H9 (cell line): ENCODE results near the gene HIP1. TPM values are rescaled to one million over a fixed set of nuclear protein-coding genes. Genes with fewer than 3 reads are reported as not detected.

ENCODE experiments used
- DNase-seq: peaks from one replicate; pipeline ENCODE4 v3.0.0-alpha.2; 2017
- H2AFZ ChIP-seq: one replicate; pipeline ENCODE4 v1.6.1; 2013; ENCODE audit warnings: mild to moderate bottlenecking, low read length, control low read depth, moderate library complexity
- H2AK5ac ChIP-seq: 2 replicates; pipeline ENCODE4 v1.6.1; 2013; ENCODE audit warnings: low read length, control low read depth, mixed read lengths; ENCODE audit not compliant: insufficient read length
- H2BK120ac ChIP-seq: one replicate; pipeline ENCODE4 v1.6.1; 2013; ENCODE audit warnings: low read depth, mild to moderate bottlenecking, low read length, control low read depth, inconsistent platforms; ENCODE audit not compliant: poor library complexity, severe bottlenecking
- H2BK12ac ChIP-seq: 2 replicates; pipeline ENCODE4 v1.6.1; 2013; ENCODE audit warnings: low read length, control low read depth, mixed read lengths, low read depth; ENCODE audit not compliant: insufficient read length
- H2BK15ac ChIP-seq: 2 replicates; pipeline ENCODE4 v1.6.1; 2013; ENCODE audit warnings: low read depth, low read length, control low read depth
- H2BK20ac ChIP-seq: one replicate; pipeline ENCODE4 v1.6.1; 2013; ENCODE audit warnings: low read depth, mild to moderate bottlenecking, low read length, control low read depth, inconsistent platforms; ENCODE audit not compliant: poor library complexity, severe bottlenecking
- H2BK5ac ChIP-seq: 2 replicates; pipeline ENCODE4 v1.6.1; 2013; ENCODE audit warnings: low read length, control low read depth, mixed read lengths; ENCODE audit not compliant: insufficient read length
- H3K14ac ChIP-seq: 2 replicates; pipeline ENCODE4 v1.6.1; 2013; ENCODE audit warnings: low read length, control low read depth; ENCODE audit not compliant: insufficient read depth
- H3K18ac ChIP-seq: 2 replicates; pipeline ENCODE4 v1.6.1; 2013; ENCODE audit warnings: low read depth, mild to moderate bottlenecking, mixed read lengths, low read length, control low read depth; ENCODE audit not compliant: insufficient read length
- H3K23ac ChIP-seq: 2 replicates; pipeline ENCODE4 v1.6.1; 2013; ENCODE audit warnings: low read length, control low read depth, mixed read lengths, low read depth; ENCODE audit not compliant: insufficient read length
- H3K23me2 ChIP-seq: 2 replicates; pipeline ENCODE4 v1.6.1; 2013; ENCODE audit warnings: low read depth, mild to moderate bottlenecking, mixed read lengths, low read length, control low read depth; ENCODE audit not compliant: insufficient read length, poor library complexity, severe bottlenecking
- H3K27ac ChIP-seq: 2 replicates; pipeline ENCODE4 v1.5.1; 2013; ENCODE audit warnings: low read length, control low read depth, mixed read lengths, low read depth; ENCODE audit not compliant: insufficient read length
- H3K27me3 ChIP-seq: 2 replicates; pipeline ENCODE4 v1.6.1; 2013; ENCODE audit warnings: low read length, control low read depth, inconsistent platforms; ENCODE audit not compliant: insufficient read depth
- H3K4ac ChIP-seq: 2 replicates; pipeline ENCODE4 v1.6.1; 2013; ENCODE audit warnings: low read depth, mild to moderate bottlenecking, control low read depth, inconsistent platforms, low read length, moderate library complexity
- H3K4me1 ChIP-seq: 2 replicates; pipeline ENCODE4 v1.6.1; 2013; ENCODE audit warnings: low read length, control low read depth, inconsistent platforms; ENCODE audit not compliant: insufficient read depth
- H3K4me2 ChIP-seq: 2 replicates; pipeline ENCODE4 v1.6.1; 2013; ENCODE audit warnings: low read length, control low read depth, mixed read lengths; ENCODE audit not compliant: insufficient read length, insufficient read depth
- H3K56ac ChIP-seq: 2 replicates; pipeline ENCODE4 v1.6.1; 2013; ENCODE audit warnings: low read depth, mild to moderate bottlenecking, mixed read lengths, low read length, control low read depth; ENCODE audit not compliant: insufficient read length
- H3K79me1 ChIP-seq: 2 replicates; pipeline ENCODE4 v1.6.1; 2013; ENCODE audit warnings: low read depth, mild to moderate bottlenecking, moderate library complexity, low read length, control low read depth, inconsistent platforms; ENCODE audit not compliant: insufficient read depth, poor library complexity, severe bottlenecking
- H3K79me2 ChIP-seq: 2 replicates; pipeline ENCODE4 v1.6.1; 2013; ENCODE audit warnings: low read length, control low read depth, inconsistent platforms; ENCODE audit not compliant: insufficient read depth
- H3K9ac ChIP-seq: 2 replicates; pipeline ENCODE4 v1.6.1; 2013; ENCODE audit warnings: low read length, control low read depth, mixed read lengths; ENCODE audit not compliant: insufficient read length; ENCODE audit errors: extremely low read depth
- H3K9me3 ChIP-seq: one replicate; pipeline ENCODE4 v1.6.1; 2013; ENCODE audit warnings: low read depth, low read length, inconsistent platforms; ENCODE audit not compliant: control insufficient read depth
- H3T11ph ChIP-seq: one replicate; pipeline ENCODE4 v1.6.1; 2013; ENCODE audit warnings: mild to moderate bottlenecking, low read length, control low read depth, inconsistent platforms
- H4K20me1 ChIP-seq: one replicate; pipeline ENCODE4 v1.6.1; 2013; ENCODE audit not compliant: control insufficient read depth, insufficient read length, insufficient read depth
- H4K5ac ChIP-seq: 2 replicates; pipeline ENCODE4 v1.6.1; 2013; ENCODE audit warnings: low read depth, mild to moderate bottlenecking, mixed read lengths, low read length, control low read depth; ENCODE audit not compliant: insufficient read length
- H4K8ac ChIP-seq: replicated peaks from 2 replicates; pipeline ENCODE4 v1.6.1; 2013; ENCODE audit warnings: low read length, control low read depth, mixed read lengths, low read depth; ENCODE audit not compliant: insufficient read length
- H4K91ac ChIP-seq: 2 replicates; pipeline ENCODE4 v1.6.1; 2013; ENCODE audit warnings: low read depth, mild to moderate bottlenecking, moderate library complexity, mixed read lengths, low read length, control low read depth; ENCODE audit not compliant: insufficient read length
- H3K27ac Mint-ChIP-seq, 3 experiments: 2 replicates in 2 of 3; 3 replicates in 1 of 3; pipeline ENCODE4 v1.8.0; 2020 to 2021; ENCODE audit warnings: mixed read lengths in 3 of 3, mild to moderate bottlenecking in 1 of 3, moderate library complexity in 1 of 3
- H3K27me3 Mint-ChIP-seq: 2 replicates; pipeline ENCODE4 v1.8.0; 2021; ENCODE audit warnings: low read depth, mild to moderate bottlenecking, moderate library complexity, mixed read lengths
- H3K36me3 Mint-ChIP-seq, 3 experiments: 2 replicates in 2 of 3; 3 replicates in 1 of 3; pipeline ENCODE4 v1.8.0; 2020 to 2021; ENCODE audit warnings: low read depth in 3 of 3, mixed read lengths in 3 of 3; ENCODE audit not compliant: insufficient read depth in 1 of 3
- H3K4me1 Mint-ChIP-seq, 2 experiments: 2 replicates each; pipeline ENCODE4 v1.8.0; 2020; ENCODE audit warnings: mixed read lengths in 2 of 2
- H3K4me3 Mint-ChIP-seq, 2 experiments: 2 replicates in 1 of 2; 3 replicates in 1 of 2; pipeline ENCODE4 v1.8.0; 2020 to 2021; ENCODE audit warnings: mild to moderate bottlenecking in 2 of 2, mixed read lengths in 2 of 2, moderate library complexity in 1 of 2
- H3K9me3 Mint-ChIP-seq, 2 experiments: 2 replicates in 1 of 2; 3 replicates in 1 of 2; pipeline ENCODE4 v1.8.0; 2020; ENCODE audit warnings: mild to moderate bottlenecking in 2 of 2, mixed read lengths in 2 of 2, moderate library complexity in 1 of 2
- CTCF ChIP-seq: fragments of 200-600 bp; sonication (generic); conservative IDR thresholded peaks from 3 replicates; pipeline ENCODE4 v1.8.0; 2021; ENCODE audit warnings: antibody characterized with exemption, mild to moderate bottlenecking
- WGBS: extraction: QIAGEN DNeasy Blood & Tissue Kit; methylation state at CpG from one replicate; pipeline ENCODE4 v1.1.7; 2013; ENCODE audit warnings: missing lambda C conversion rate, low lambda C conversion rate, mixed read lengths; ENCODE audit not compliant: insufficient read length; ENCODE audit errors: extremely low coverage; 5-methylcytosine and 5-hydroxymethylcytosine counted together
- total RNA-seq: library from RNA; stranded (reverse); gene quantifications from 2 replicates; pipeline ENCODE4 v1.2.1, GENCODE V29; 2021

HIP1 gene
- total RNA-seq, 1 experiment from 2014 or later, result 87.5 TPM

- Mint-ChIP-seq H3K27ac (peak overlapping the region in 2 of 3 experiments; percentile 15 to 85; a peak in 4 of 7 replicates), H3K27me3 (no peaks in the 10 kb centered on the region; the same call in 1 of the 2 replicates), H3K4me1 (peaks cover 21 to 29% of the 10 kb centered on the region in 2 experiments), H3K9me3 (peaks cover 5 to 9% of the 10 kb centered on the region in 2 experiments; a peak in 3 of 5 replicates), H3K36me3 (peaks cover 0 to 9% (median 2%) of the 10 kb centered on the region in 3 experiments; a peak in 4 of 7 replicates), H3K4me3 (no peak overlapping the region)
- peaks cover 2% of the 10 kb centered on the region; the same call in 1 of the 2 replicates for H3K79me2 ChIP-seq
- H3K14ac ChIP-seq, result no peak overlapping the region
- no peaks in the 10 kb centered on the region for H3K27me3 ChIP-seq
- H3K23me2 ChIP-seq, result peaks cover 13% of the 10 kb centered on the region
- no CpG with 5 or more reads among the region's 9 CpGs for WGBS
- H2AFZ ChIP-seq, result no peak overlapping the region
- no peak overlapping the region for H2BK15ac ChIP-seq
- no peak overlapping the region for H3K23ac ChIP-seq
- no peak overlapping the region for H2AK5ac ChIP-seq
- no peak overlapping the region for H3K18ac ChIP-seq
- 0 out of 2 replicates have a peak, but pooled peaks cover 2% of the 10 kb centered on the region for H3K4me1 ChIP-seq
- H4K20me1 ChIP-seq, result no peaks in the 10 kb centered on the region
- TF ChIP-seq CTCF, result peak; percentile 94
- H2BK20ac ChIP-seq, result no peak overlapping the region
- no peak overlapping the region for H3K9ac ChIP-seq
- no peak overlapping the region for H3K56ac ChIP-seq
- DNase-seq, result peak; percentile 76
- no peak overlapping the region for H3K27ac ChIP-seq
- no peak overlapping the region for H4K8ac ChIP-seq
- no peak overlapping the region for H3K4ac ChIP-seq
- no peak overlapping the region for H4K5ac ChIP-seq
- no peak overlapping the region for H2BK12ac ChIP-seq
- no peak overlapping the region for H2BK5ac ChIP-seq
- H3K79me1 ChIP-seq, result no peaks in the 10 kb centered on the region
- no peak overlapping the region for H4K91ac ChIP-seq
- H2BK120ac ChIP-seq, result no peak overlapping the region
- no peak overlapping the region for H3T11ph ChIP-seq
- H3K9me3 ChIP-seq, result no peaks in the 10 kb centered on the region
- H3K4me2 ChIP-seq, result no peak overlapping the region
Observed at GRCh38 chr7:75642810-75643486, 95.8 kb downstream of the HIP1 start.
